IMR-90 (cell line): ENCODE results near the gene ASB1. TPM values are rescaled to one million over a fixed set of nuclear protein-coding genes. Genes with fewer than 3 reads are reported as not detected.

Source experiments
- ATAC-seq: fragments of 200-7000 bp; cut with Tn5 transposase; 2 replicates; pipeline ENCODE4 v1.9.1; 2020; ENCODE audit warnings: low read depth, mild to moderate bottlenecking, moderate library complexity
- BruUV-seq: library from RNA; stranded (reverse); fragments of 400-500 nt; replicated peaks from 2 replicates; lab custom pipeline; 2021; lab: Mats Ljungman, UMichigan
- CTCF ChIA-PET: fragments of 300-600 bp; formaldehyde crosslinking; extraction: SDS; loops from one replicate; lab custom pipeline; 2021; ENCODE audit warnings: antibody characterized with exemption; lab: Yijun Ruan, JAX
- POLR2A ChIA-PET: fragments of 300-600 bp; sonication (Branson Sonifier 250); formaldehyde crosslinking; loops from one replicate; lab custom pipeline; 2022; ENCODE audit warnings: antibody characterized with exemption; ENCODE audit not compliant: unreplicated experiment; lab: Charles Lee
- DNase-seq: peaks from one replicate; pipeline ENCODE4 v3.0.0; 2013
- H2AFZ ChIP-seq: replicated peaks from 2 replicates; pipeline ENCODE3; 2013; ENCODE audit warnings: low read length, mild to moderate bottlenecking; ENCODE audit not compliant: poor library complexity
- H2AK5ac ChIP-seq: 2 replicates; pipeline ENCODE4 v1.6.1; 2013; ENCODE audit warnings: low read depth, low read length, inconsistent platforms
- H2AK9ac ChIP-seq: replicated peaks from 2 replicates; pipeline ENCODE3; 2013; ENCODE audit warnings: mild to moderate bottlenecking, low read depth, low read length, moderate library complexity; ENCODE audit not compliant: poor library complexity
- H2BK120ac ChIP-seq: 2 replicates; pipeline ENCODE4 v1.6.1; 2013; ENCODE audit warnings: low read depth, low read length, inconsistent platforms
- H2BK15ac ChIP-seq: 3 replicates; pipeline ENCODE4 v1.6.1; 2013; ENCODE audit warnings: low read depth, low read length, inconsistent platforms
- H2BK20ac ChIP-seq: 2 replicates; pipeline ENCODE4 v1.6.1; 2013; ENCODE audit warnings: low read depth, mild to moderate bottlenecking, inconsistent platforms, low read length, moderate library complexity
- H2BK5ac ChIP-seq: 2 replicates; pipeline ENCODE4 v1.6.1; 2013; ENCODE audit warnings: mild to moderate bottlenecking, low read depth, low read length, inconsistent platforms; ENCODE audit not compliant: poor library complexity, severe bottlenecking
- H3K14ac ChIP-seq: replicated peaks from 2 replicates; pipeline ENCODE4 v1.6.1; 2013; ENCODE audit warnings: low read depth, low read length, inconsistent platforms
- H3K18ac ChIP-seq: 2 replicates; pipeline ENCODE4 v1.6.1; 2013; ENCODE audit warnings: low read depth, low read length, control low read depth
- H3K23ac ChIP-seq: 2 replicates; pipeline ENCODE4 v1.6.1; 2013; ENCODE audit warnings: low read depth, low read length, inconsistent platforms
- H3K27ac ChIP-seq: 2 replicates; pipeline ENCODE4 v1.5.1; 2013; ENCODE audit warnings: mild to moderate bottlenecking, control low read depth, low read length; ENCODE audit not compliant: insufficient read depth
- H3K27me3 ChIP-seq: 2 replicates; pipeline ENCODE4 v1.6.1; 2013; ENCODE audit warnings: low read length; ENCODE audit not compliant: control insufficient read depth, insufficient read depth
- H3K36me3 ChIP-seq: 2 replicates; pipeline ENCODE4 v1.6.1; 2013; ENCODE audit warnings: low read length, mixed read lengths; ENCODE audit not compliant: control insufficient read depth, insufficient read depth
- H3K4ac ChIP-seq: 2 replicates; pipeline ENCODE4 v1.6.1; 2013; ENCODE audit warnings: low read depth, low read length, inconsistent platforms
- H3K4me1 ChIP-seq: 2 replicates; pipeline ENCODE4 v1.6.1; 2013; ENCODE audit warnings: low read length, mixed read lengths; ENCODE audit not compliant: control insufficient read depth, insufficient read depth
- H3K4me2 ChIP-seq: 2 replicates; pipeline ENCODE4 v1.6.1; 2013; ENCODE audit warnings: low read depth, mild to moderate bottlenecking, control low read depth, low read length, moderate library complexity
- H3K4me3 ChIP-seq: 2 replicates; pipeline ENCODE4 v1.5.1; 2013; ENCODE audit warnings: low read depth, mild to moderate bottlenecking, control low read depth, low read length, moderate library complexity; ENCODE audit not compliant: insufficient read depth
- H3K56ac ChIP-seq: 2 replicates; pipeline ENCODE4 v1.6.1; 2013; ENCODE audit warnings: low read length, inconsistent platforms; ENCODE audit not compliant: insufficient read depth; ENCODE audit errors: extremely low read depth
- H3K79me1 ChIP-seq, 2 experiments: 2 replicates each; pipeline ENCODE4 v1.6.1; 2013; ENCODE audit warnings: low read length in 2 of 2, inconsistent platforms in 1 of 2, low read depth in 1 of 2
- H3K9ac ChIP-seq: 2 replicates; pipeline ENCODE4 v1.6.1; 2013; ENCODE audit warnings: low read depth, low read length, control low read depth
- H3K9me1 ChIP-seq: 2 replicates; pipeline ENCODE4 v1.6.1; 2013; ENCODE audit warnings: low read length, inconsistent platforms; ENCODE audit not compliant: insufficient read depth
- H3K9me3 ChIP-seq: 2 replicates; pipeline ENCODE4 v1.6.1; 2013; ENCODE audit warnings: low read length; ENCODE audit not compliant: control insufficient read depth, insufficient read depth
- H4K20me1 ChIP-seq: 2 replicates; pipeline ENCODE4 v1.6.1; 2013; ENCODE audit warnings: low read length, inconsistent platforms; ENCODE audit not compliant: insufficient read depth
- H4K5ac ChIP-seq: 2 replicates; pipeline ENCODE4 v1.6.1; 2013; ENCODE audit warnings: mild to moderate bottlenecking, low read depth, low read length, control low read depth
- H4K8ac ChIP-seq, 2 experiments: 2 replicates each; pipeline ENCODE4 v1.6.1; 2013; ENCODE audit warnings: low read depth in 2 of 2, low read length in 2 of 2, control low read depth in 1 of 2, inconsistent platforms in 1 of 2
- H4K91ac ChIP-seq: 2 replicates; pipeline ENCODE4 v1.6.1; 2013; ENCODE audit warnings: low read depth, low read length, inconsistent platforms; ENCODE audit not compliant: insufficient read depth
- BHLHE40 ChIP-seq: fragments of 150-350 bp; IDR thresholded peaks from 2 replicates; pipeline ENCODE4 v1.6.1; 2016; ENCODE audit warnings: mild to moderate bottlenecking, low read depth, low read length
- CEBPB ChIP-seq: IDR thresholded peaks from 2 replicates; pipeline ENCODE4 v1.6.1; 2012; ENCODE audit warnings: low read depth, low read length, improper control_type of control experiment
- FOS ChIP-seq: fragments of 150-350 bp; IDR thresholded peaks from 2 replicates; pipeline ENCODE4 v1.6.1; 2016; ENCODE audit warnings: low read depth, low read length
- MAZ ChIP-seq: IDR thresholded peaks from 2 replicates; pipeline ENCODE4 v1.6.1; 2012; ENCODE audit warnings: low read depth, mild to moderate bottlenecking, low read length, improper control_type of control experiment, moderate library complexity, borderline replicate concordance
- NFE2L2 ChIP-seq: fragments of 150-350 bp; IDR thresholded peaks from 2 replicates; pipeline ENCODE4 v1.6.1; 2016; ENCODE audit warnings: low read depth, mild to moderate bottlenecking, low read length
- RAD21 ChIP-seq: IDR thresholded peaks from 2 replicates; pipeline ENCODE4 v1.6.1; 2012; ENCODE audit warnings: low read length, improper control_type of control experiment
- SMC3 ChIP-seq: fragments of 150-350 bp; IDR thresholded peaks from 2 replicates; pipeline ENCODE4 v1.6.1; 2016; ENCODE audit warnings: low read depth, mild to moderate bottlenecking, antibody characterized with exemption, low read length, moderate library complexity
- WGBS, 2 experiments: methylation state at CpG; one replicate each; pipeline versions ENCODE4 v1.1.5 to v1.1.7; 2013; ENCODE audit warnings: missing lambda C conversion rate in 2 of 2; ENCODE audit not compliant: insufficient read length in 1 of 2; ENCODE audit errors: extremely low coverage in 2 of 2; 5-methylcytosine and 5-hydroxymethylcytosine counted together
- dilution Hi-C: fragments of 300-500 bp; cut with HindIII; formaldehyde crosslinking; loops from one replicate; pipeline ENCODE4 v1.14.3; 2018; ENCODE audit warnings: low sequenced_read_pairs; ENCODE audit not compliant: unreplicated experiment
- in situ Hi-C: fragments of 300-500 bp; cut with MboI; formaldehyde crosslinking; loops from 3 replicates; pipeline ENCODE4 v1.14.3; 2019; ENCODE audit warnings: low sequenced_read_pairs, inconsistent platforms, mixed read lengths
- intact Hi-C: fragments of 100-400 bp; cut with micrococcal nuclease; formaldehyde crosslinking; loops from 2 replicates; pipeline ENCODE4 v1.10.0; 2022
- polyA plus RNA-seq, 3 experiments: library from polyadenylated mRNA; depleted of rRNA; stranded (reverse); fragments of >200 nt; gene quantifications; 2 replicates each; pipeline ENCODE4 v1.2.3, GENCODE V29; 2012; ENCODE audit warnings: low replicate concordance in 1 of 3
- total RNA-seq: library from RNA; depleted of rRNA; stranded (reverse); fragments of >200 nt; gene quantifications from 2 replicates; pipeline ENCODE4 v1.2.3, GENCODE V29; 2012
- TF ChIP-seq, protein P1 (sequence below): conservative IDR thresholded peaks from 2 replicates; pipeline ENCODE4 v1.5.1; 2012; ENCODE audit warnings: mild to moderate bottlenecking, low read depth, low read length, improper control_type of control experiment
- TF ChIP-seq, protein P2 (sequence below): fragments of 150-350 bp; IDR thresholded peaks from 2 replicates; pipeline ENCODE4 v1.6.1; 2016; ENCODE audit warnings: low read depth, mild to moderate bottlenecking, low read length, moderate library complexity, borderline replicate concordance

The ASB1 gene
- total and polyA plus RNA-seq, 2 of the 4 experiments (the other 2 are of a cell fraction) = 23.5 to 37.3 TPM

DNA sequence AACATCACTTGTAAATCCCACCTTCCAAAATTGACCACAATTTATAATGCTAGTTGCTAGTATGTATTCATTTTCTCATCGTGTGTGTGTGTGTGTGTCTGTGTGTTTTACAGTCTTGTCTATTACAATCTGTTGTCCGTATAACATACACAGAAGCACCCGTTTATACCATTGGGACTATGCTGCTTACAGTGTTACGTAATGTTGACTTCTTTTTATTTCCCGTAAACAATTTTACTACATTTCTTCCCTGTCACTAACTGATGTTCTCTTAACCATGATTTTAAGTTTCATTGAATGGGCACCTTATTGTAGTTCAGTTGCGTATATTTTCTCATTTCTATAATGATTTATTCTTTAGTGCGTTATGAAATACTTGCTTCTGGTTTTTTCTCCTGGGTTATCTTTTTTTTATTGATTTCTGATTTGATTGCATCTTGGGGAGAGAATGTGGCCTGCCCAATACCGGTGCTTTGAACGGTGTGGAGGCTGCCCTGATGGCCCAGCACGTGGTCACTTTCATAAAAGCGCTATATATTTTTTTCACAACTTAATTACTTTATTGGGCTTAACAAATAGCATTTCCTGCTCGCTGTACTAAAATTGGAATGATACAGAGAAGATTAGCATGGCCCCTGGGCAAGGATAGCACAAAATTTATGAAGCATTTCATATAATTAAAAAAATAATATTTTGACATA, 14.5 kb upstream of the ASB1 start:
- dilution Hi-C loops (no loop called here), intact Hi-C loops (no loop called here), in situ Hi-C loops (no loop called here)
- H2AK9ac ChIP-seq = no peak overlapping the region
- H2BK20ac ChIP-seq = no peak overlapping the region
- DNase-seq = no peak
- H2AFZ ChIP-seq = no peak overlapping the region
- no peaks in the 10 kb centered on the region for H3K79me1 ChIP-seq
- no peak overlapping the region for H3K4ac ChIP-seq
- POLR2A ChIA-PET = no interaction called here
- no peak overlapping the region for H2BK5ac ChIP-seq
- no peak overlapping the region for H4K5ac ChIP-seq
- H4K20me1 ChIP-seq = no peaks in the 10 kb centered on the region
- no peaks in the 10 kb centered on the region for H3K36me3 ChIP-seq
- no peak overlapping the region for H2BK15ac ChIP-seq
- H3K23ac ChIP-seq = no peak overlapping the region
- H3K4me3 ChIP-seq = no peak overlapping the region
- no peak for ATAC-seq
- no CpG with 5 or more reads among the region's 12 CpGs for whole genome bisulfite sequencing, 2 experiments
- no peaks in the 10 kb centered on the region for H3K9me1 ChIP-seq
- no peak overlapping the region for H4K91ac ChIP-seq
- CTCF ChIA-PET = no interaction called here
- no peak overlapping the region for H2AK5ac ChIP-seq
- no peak overlapping the region for H3K14ac ChIP-seq
- no peaks in the 10 kb centered on the region for H3K27me3 ChIP-seq
- no peak overlapping the region for H3K56ac ChIP-seq
- no peak overlapping the region for H3K27ac ChIP-seq
- no peaks in the 10 kb centered on the region for H3K4me1 ChIP-seq
- H3K9me3 ChIP-seq = no peaks in the 10 kb centered on the region; the same call in 1 of the 2 replicates
- H3K18ac ChIP-seq = no peak overlapping the region
- no TSS peak for BruUV-seq
- TF ChIP-seq, protein P1, sequence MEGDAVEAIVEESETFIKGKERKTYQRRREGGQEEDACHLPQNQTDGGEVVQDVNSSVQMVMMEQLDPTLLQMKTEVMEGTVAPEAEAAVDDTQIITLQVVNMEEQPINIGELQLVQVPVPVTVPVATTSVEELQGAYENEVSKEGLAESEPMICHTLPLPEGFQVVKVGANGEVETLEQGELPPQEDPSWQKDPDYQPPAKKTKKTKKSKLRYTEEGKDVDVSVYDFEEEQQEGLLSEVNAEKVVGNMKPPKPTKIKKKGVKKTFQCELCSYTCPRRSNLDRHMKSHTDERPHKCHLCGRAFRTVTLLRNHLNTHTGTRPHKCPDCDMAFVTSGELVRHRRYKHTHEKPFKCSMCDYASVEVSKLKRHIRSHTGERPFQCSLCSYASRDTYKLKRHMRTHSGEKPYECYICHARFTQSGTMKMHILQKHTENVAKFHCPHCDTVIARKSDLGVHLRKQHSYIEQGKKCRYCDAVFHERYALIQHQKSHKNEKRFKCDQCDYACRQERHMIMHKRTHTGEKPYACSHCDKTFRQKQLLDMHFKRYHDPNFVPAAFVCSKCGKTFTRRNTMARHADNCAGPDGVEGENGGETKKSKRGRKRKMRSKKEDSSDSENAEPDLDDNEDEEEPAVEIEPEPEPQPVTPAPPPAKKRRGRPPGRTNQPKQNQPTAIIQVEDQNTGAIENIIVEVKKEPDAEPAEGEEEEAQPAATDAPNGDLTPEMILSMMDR = no peak
- TF ChIP-seq FOS (no peak), NFE2L2 (no peak), BHLHE40 (no peak), SMC3 (no peak), CEBPB (peak; percentile 67), RAD21 (no peak), MAZ (no peak)
- TF ChIP-seq, protein P2, sequence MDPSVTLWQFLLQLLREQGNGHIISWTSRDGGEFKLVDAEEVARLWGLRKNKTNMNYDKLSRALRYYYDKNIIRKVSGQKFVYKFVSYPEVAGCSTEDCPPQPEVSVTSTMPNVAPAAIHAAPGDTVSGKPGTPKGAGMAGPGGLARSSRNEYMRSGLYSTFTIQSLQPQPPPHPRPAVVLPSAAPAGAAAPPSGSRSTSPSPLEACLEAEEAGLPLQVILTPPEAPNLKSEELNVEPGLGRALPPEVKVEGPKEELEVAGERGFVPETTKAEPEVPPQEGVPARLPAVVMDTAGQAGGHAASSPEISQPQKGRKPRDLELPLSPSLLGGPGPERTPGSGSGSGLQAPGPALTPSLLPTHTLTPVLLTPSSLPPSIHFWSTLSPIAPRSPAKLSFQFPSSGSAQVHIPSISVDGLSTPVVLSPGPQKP = no peak
- no peak overlapping the region for H3K4me2 ChIP-seq
- H2BK120ac ChIP-seq = no peak overlapping the region
- H4K8ac ChIP-seq = no peak overlapping the region
- H3K9ac ChIP-seq = no peak overlapping the region
